GM12878 (cell line): ENCODE data around the gene HSPA12A. TPM values are rescaled to one million over a fixed set of nuclear protein-coding genes. Genes with fewer than 3 reads are reported as not detected.

Source experiments
- ATAC-seq: fragments of 200-7000 bp; cut with Tn5 transposase; 3 replicates; pipeline ENCODE4 v1.9.1; 2020; ENCODE audit warnings: mild to moderate bottlenecking, moderate library complexity
- BruUV-seq: library from RNA; stranded (reverse); fragments of 400-500 nt; replicated peaks from 2 replicates; lab custom pipeline; 2021; lab: Mats Ljungman, UMichigan
- CTCF ChIA-PET: fragments of 300-600 bp; sonication (Branson Sonifier 250); formaldehyde crosslinking; extraction: SDS; loops from one replicate; lab custom pipeline; 2021; ENCODE audit warnings: inconsistent platforms; lab: Yijun Ruan, JAX
- POLR2A ChIA-PET: fragments of 350-600 bp; formaldehyde crosslinking; extraction: SDS; loops from one replicate; lab custom pipeline; 2021; ENCODE audit warnings: inconsistent platforms; lab: Charles Lee
- RAD21 ChIA-PET: fragments of 300-600 bp; sonication (Branson Sonifier 250); formaldehyde crosslinking; loops from one replicate; lab custom pipeline; 2023; ENCODE audit warnings: antibody characterized with exemption; ENCODE audit not compliant: unreplicated experiment; lab: Charles Lee
- SMC1A ChIA-PET: fragments of 300-600 bp; sonication (Branson Sonifier 250); formaldehyde crosslinking; loops from one replicate; lab custom pipeline; 2023; ENCODE audit not compliant: unreplicated experiment, uncharacterized antibody; lab: Charles Lee
- DNase-seq: peaks from one replicate; pipeline ENCODE4 v3.0.0-alpha.2; 2011; ENCODE audit warnings: low read depth, low spot score
- FAIRE-seq: peaks from 3 replicates; lab custom pipeline; 2011; peaks lifted over from hg19 to GRCh38; lab: Jason Lieb, UNC
- H2AFZ ChIP-seq: 2 replicates; pipeline ENCODE4 v1.6.0; 2011; ENCODE audit warnings: low read depth, low read length, control low read depth; ENCODE audit not compliant: control insufficient read depth
- H3K27ac ChIP-seq: 2 replicates; pipeline ENCODE4 v1.5.1; 2011; ENCODE audit warnings: control low read depth; ENCODE audit not compliant: control insufficient read depth, insufficient read depth
- H3K27me3 ChIP-seq, 2 experiments: replicated peaks in 1 of 2; 2 replicates each; pipeline versions ENCODE4 v1.6.0 to v1.6.1; 2011; ENCODE audit warnings: low read length in 1 of 2; ENCODE audit not compliant: control insufficient read depth in 2 of 2, insufficient read depth in 2 of 2
- H3K36me3 ChIP-seq, 2 experiments: 2 replicates each; pipeline ENCODE4 v1.5.1; 2011; ENCODE audit warnings: low read length in 1 of 2; ENCODE audit not compliant: control insufficient read depth in 2 of 2, insufficient read depth in 2 of 2
- H3K4me1 ChIP-seq: 2 replicates; pipeline ENCODE4 v1.6.1; 2011; ENCODE audit warnings: mild to moderate bottlenecking, low read length, moderate library complexity, mixed read lengths; ENCODE audit not compliant: control insufficient read depth, insufficient read depth
- H3K4me2 ChIP-seq: 2 replicates; pipeline ENCODE4 v1.6.0; 2011; ENCODE audit warnings: control low read depth; ENCODE audit not compliant: control insufficient read depth, insufficient read depth
- H3K4me3 ChIP-seq: fragments of 200-600 bp; sonication (generic); 2 replicates; pipeline ENCODE4 v1.5.1; 2016
- H3K79me2 ChIP-seq: 2 replicates; pipeline ENCODE4 v1.6.0; 2011; ENCODE audit warnings: low read length; ENCODE audit not compliant: control insufficient read depth, insufficient read depth
- H3K9ac ChIP-seq: 2 replicates; pipeline ENCODE4 v1.8.0; 2011; ENCODE audit warnings: low read length, control low read depth, mixed read lengths; ENCODE audit not compliant: control insufficient read depth, insufficient read depth
- H3K9me3 ChIP-seq: replicated peaks from 3 replicates; pipeline ENCODE4 v1.5.1; 2011; ENCODE audit warnings: mild to moderate bottlenecking, low read length; ENCODE audit not compliant: control insufficient read depth, insufficient read depth
- H4K20me1 ChIP-seq: 2 replicates; pipeline ENCODE4 v1.6.0; 2011; ENCODE audit not compliant: control insufficient read depth, insufficient read depth
- BACH1 ChIP-seq: fragments of 450-650 bp; IDR thresholded peaks from 2 replicates; pipeline ENCODE4 v1.6.1; 2017; ENCODE audit warnings: mild to moderate bottlenecking, borderline replicate concordance
- CEBPB ChIP-seq, 2 experiments: fragments of 150-350 bp in 1 of 2; IDR thresholded peaks; 2 replicates each; pipeline ENCODE4 v1.6.1; 2012 to 2014; ENCODE audit warnings: low read depth in 2 of 2, low read length in 2 of 2, borderline replicate concordance in 1 of 2, inconsistent platforms in 1 of 2
- EGR1 ChIP-seq, 2 experiments: IDR thresholded peaks; 1 replicate in 1 of 2; 2 replicates in 1 of 2; pipeline ENCODE4 v1.6.1; 2011 to 2012; ENCODE audit warnings: low read depth in 2 of 2, low read length in 2 of 2, borderline replicate concordance in 1 of 2, mild to moderate bottlenecking in 1 of 2, moderate library complexity in 1 of 2
- EP300 ChIP-seq, 2 experiments: fragments of 150-350 bp in 1 of 2; IDR thresholded peaks; 2 replicates each; pipeline ENCODE4 v1.6.1; 2011 to 2012; ENCODE audit warnings: low read depth in 2 of 2, low read length in 2 of 2, borderline replicate concordance in 1 of 2, improper control_type of control experiment in 1 of 2, inconsistent platforms in 1 of 2; ENCODE audit not compliant: control insufficient read depth in 1 of 2
- HDAC2 ChIP-seq: fragments of 200-600 bp; sonication (generic); IDR thresholded peaks from 2 replicates; pipeline ENCODE4 v1.6.1; 2017
- KLF5 ChIP-seq: fragments of 450-650 bp; IDR thresholded peaks from 2 replicates; pipeline ENCODE4 v1.6.1; 2014; ENCODE audit warnings: mild to moderate bottlenecking; ENCODE audit not compliant: partially characterized antibody
- LARP7 ChIP-seq: fragments of 450-650 bp; IDR thresholded peaks from 2 replicates; pipeline ENCODE4 v1.6.1; 2017; ENCODE audit warnings: mild to moderate bottlenecking
- NFXL1 ChIP-seq: fragments of 450-650 bp; IDR thresholded peaks from 2 replicates; pipeline ENCODE4 v1.6.1; 2017; ENCODE audit warnings: antibody characterized with exemption, mild to moderate bottlenecking, borderline replicate concordance
- PAX8 ChIP-seq: fragments of 450-650 bp; IDR thresholded peaks from 2 replicates; pipeline ENCODE4 v1.6.1; 2017; ENCODE audit warnings: mild to moderate bottlenecking, moderate library complexity
- RAD21 ChIP-seq: IDR thresholded peaks from 2 replicates; pipeline ENCODE4 v1.6.1; 2011; ENCODE audit warnings: mild to moderate bottlenecking, low read depth, low read length, moderate library complexity; ENCODE audit not compliant: insufficient read depth
- SREBF1 ChIP-seq: IDR thresholded peaks from 2 replicates; pipeline ENCODE4 v1.6.1; 2012; ENCODE audit warnings: mild to moderate bottlenecking, low read length
- SREBF2 ChIP-seq: IDR thresholded peaks from 2 replicates; pipeline ENCODE4 v1.6.1; 2012; ENCODE audit warnings: mild to moderate bottlenecking, low read length
- YY1 ChIP-seq: IDR thresholded peaks from 2 replicates; pipeline ENCODE4 v1.6.1; 2011; ENCODE audit warnings: low read depth, mild to moderate bottlenecking, low read length
- ZNF24 ChIP-seq: fragments of 450-650 bp; IDR thresholded peaks from 2 replicates; pipeline ENCODE4 v1.6.1; 2017; ENCODE audit warnings: antibody characterized with exemption, mild to moderate bottlenecking
- ZNF622 ChIP-seq: fragments of 450-650 bp; IDR thresholded peaks from 2 replicates; pipeline ENCODE4 v1.6.1; 2017; ENCODE audit warnings: mild to moderate bottlenecking, inconsistent platforms
- WGBS: methylation state at CpG from one replicate; pipeline ENCODE4 v1.1.6; 2016; ENCODE audit warnings: low lambda C conversion rate; ENCODE audit not compliant: insufficient replicate concordance, insufficient coverage; ENCODE audit errors: missing lambda C conversion rate; 5-methylcytosine and 5-hydroxymethylcytosine counted together
- in situ Hi-C: fragments of 300-500 bp; cut with MboI; formaldehyde crosslinking; loops from 9 replicates; pipeline ENCODE4 v1.14.3; 2018; ENCODE audit warnings: mixed read lengths
- intact Hi-C: fragments of 100-400 bp; cut with micrococcal nuclease; formaldehyde crosslinking; loops from one replicate; pipeline ENCODE4 v1.14.2; 2022; ENCODE audit not compliant: unreplicated experiment
- polyA plus RNA-seq, 11 experiments: library from polyadenylated mRNA; depleted of rRNA in 4 of 11; unstranded in 6 of 11; stranded (reverse) in 5 of 11; fragments of >200 nt; fragmentation: Nextera tagmentation in 4 of 11; fragmentation: Illumina TruSeq in 1 of 11; extraction: Ambion mirVana in 4 of 11; extraction: Trizol in 1 of 11; gene quantifications; 1 replicate in 1 of 11; 2 replicates in 10 of 11; pipeline versions ENCODE4 v1.2.1 to v1.2.3, GENCODE V29; 2011 to 2016; ENCODE audit warnings: inconsistent platforms in 2 of 11, missing spikeins in 2 of 11, low read depth in 1 of 11
- total RNA-seq, 4 experiments: library from RNA; depleted of rRNA in 3 of 4; stranded (reverse); fragments of >200 nt in 3 of 4; fragmentation: Illumina TruSeq in 1 of 4; extraction: Trizol in 1 of 4; gene quantifications; 2 replicates each; pipeline versions ENCODE4 v1.2.1 to v1.2.3, GENCODE V29; 2013 to 2021
- TF ChIP-seq, protein P1 (sequence below): fragments of 450-650 bp; IDR thresholded peaks from 2 replicates; pipeline ENCODE4 v1.6.1; 2017; ENCODE audit warnings: mild to moderate bottlenecking
- TF ChIP-seq, protein P2 (sequence below): fragments of 150-350 bp; IDR thresholded peaks from 2 replicates; pipeline ENCODE4 v1.6.1; 2016; ENCODE audit warnings: low read depth, low read length

Gene HSPA12A
- total and polyA plus RNA-seq, 10 of the 15 experiments (the other 5 are each of a cell fraction or from before 2014, with no cell fraction given), result 0.90 to 20.2 (median 2.8) TPM

DNA sequence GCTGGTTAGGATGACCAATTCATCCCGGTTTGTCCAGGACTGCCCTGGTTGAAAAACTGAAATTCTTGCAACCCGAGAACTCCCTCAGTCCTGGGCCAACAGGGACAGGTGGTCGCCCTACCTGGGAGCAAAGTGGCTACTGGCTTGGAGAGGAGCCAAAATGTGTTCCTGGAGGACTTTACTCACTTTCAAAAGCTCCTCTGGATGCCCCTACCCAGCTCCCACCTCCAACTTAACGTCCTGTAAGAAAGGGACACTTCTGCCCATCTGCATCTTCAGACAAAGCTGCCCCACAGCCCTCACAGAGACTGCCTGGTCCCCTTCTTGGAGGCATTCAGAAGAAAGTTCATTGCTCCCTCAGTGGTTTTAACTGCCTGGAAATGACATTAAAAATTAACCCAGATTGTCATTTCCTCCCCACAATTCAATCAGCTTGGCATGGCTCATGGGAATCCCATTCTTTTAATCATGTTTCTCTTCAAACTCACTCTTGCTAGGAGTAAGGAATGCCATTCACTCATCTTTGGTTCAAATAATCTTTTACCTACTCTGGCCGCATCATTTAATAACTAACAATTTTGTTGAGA is 24.0 kb upstream of the HSPA12A start:
- in situ Hi-C loops, result no loop called here
- H2AFZ ChIP-seq, result no peak overlapping the region
- no peaks in the 10 kb centered on the region for H3K36me3 ChIP-seq
- no peaks in the 10 kb centered on the region for H3K9me3 ChIP-seq
- H3K27me3 ChIP-seq, result no peaks in the 10 kb centered on the region; a peak in 1 of 4 replicates
- DNase-seq (no peak), FAIRE-seq (no peak), ATAC-seq (no peak)
- ChIA-PET CTCF (interaction anchor here (0.6 to 1.6 kb wide), 4 partner anchors 12 to 210 kb away, joined by 3 to 7 read pairs (median 4); no protein-coding TSS in a partner anchor), POLR2A (no interaction called here), SMC1A (no interaction called here), RAD21 (no interaction called here)
- no TSS peak for BruUV-seq
- H3K4me1 ChIP-seq, result no peaks in the 10 kb centered on the region
- WGBS, result 16% methylated on average over 5 of the region's 5 CpGs
- TF ChIP-seq, protein P1, sequence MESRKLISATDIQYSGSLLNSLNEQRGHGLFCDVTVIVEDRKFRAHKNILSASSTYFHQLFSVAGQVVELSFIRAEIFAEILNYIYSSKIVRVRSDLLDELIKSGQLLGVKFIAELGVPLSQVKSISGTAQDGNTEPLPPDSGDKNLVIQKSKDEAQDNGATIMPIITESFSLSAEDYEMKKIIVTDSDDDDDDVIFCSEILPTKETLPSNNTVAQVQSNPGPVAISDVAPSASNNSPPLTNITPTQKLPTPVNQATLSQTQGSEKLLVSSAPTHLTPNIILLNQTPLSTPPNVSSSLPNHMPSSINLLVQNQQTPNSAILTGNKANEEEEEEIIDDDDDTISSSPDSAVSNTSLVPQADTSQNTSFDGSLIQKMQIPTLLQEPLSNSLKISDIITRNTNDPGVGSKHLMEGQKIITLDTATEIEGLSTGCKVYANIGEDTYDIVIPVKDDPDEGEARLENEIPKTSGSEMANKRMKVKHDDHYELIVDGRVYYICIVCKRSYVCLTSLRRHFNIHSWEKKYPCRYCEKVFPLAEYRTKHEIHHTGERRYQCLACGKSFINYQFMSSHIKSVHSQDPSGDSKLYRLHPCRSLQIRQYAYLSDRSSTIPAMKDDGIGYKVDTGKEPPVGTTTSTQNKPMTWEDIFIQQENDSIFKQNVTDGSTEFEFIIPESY, result no peak
- TF ChIP-seq ZNF24 (no peak), SREBF1 (no peak), YY1 (no peak), SREBF2 (no peak), KLF5 (no peak), PAX8 (no peak), LARP7 (no peak), HDAC2 (no peak), EGR1 (IDR thresholded peaks at IDR 0.05; ENCODE audit: borderline replicate concordance in 1 of 2, low read depth in 2 of 2, low read length in 2 of 2) (no peak), BACH1 (no peak), NFXL1 (no peak), ZNF622 (no peak), CEBPB (IDR thresholded peaks at IDR 0.05; ENCODE audit: borderline replicate concordance in 1 of 2, low read depth in 2 of 2, low read length in 2 of 2) (no peak), EP300 (IDR thresholded peaks at IDR 0.05; ENCODE audit: borderline replicate concordance in 1 of 2, control insufficient read depth in 1 of 2, low read depth in 2 of 2, low read length in 2 of 2) (no peak), RAD21 (no peak)
- TF ChIP-seq, protein P2, sequence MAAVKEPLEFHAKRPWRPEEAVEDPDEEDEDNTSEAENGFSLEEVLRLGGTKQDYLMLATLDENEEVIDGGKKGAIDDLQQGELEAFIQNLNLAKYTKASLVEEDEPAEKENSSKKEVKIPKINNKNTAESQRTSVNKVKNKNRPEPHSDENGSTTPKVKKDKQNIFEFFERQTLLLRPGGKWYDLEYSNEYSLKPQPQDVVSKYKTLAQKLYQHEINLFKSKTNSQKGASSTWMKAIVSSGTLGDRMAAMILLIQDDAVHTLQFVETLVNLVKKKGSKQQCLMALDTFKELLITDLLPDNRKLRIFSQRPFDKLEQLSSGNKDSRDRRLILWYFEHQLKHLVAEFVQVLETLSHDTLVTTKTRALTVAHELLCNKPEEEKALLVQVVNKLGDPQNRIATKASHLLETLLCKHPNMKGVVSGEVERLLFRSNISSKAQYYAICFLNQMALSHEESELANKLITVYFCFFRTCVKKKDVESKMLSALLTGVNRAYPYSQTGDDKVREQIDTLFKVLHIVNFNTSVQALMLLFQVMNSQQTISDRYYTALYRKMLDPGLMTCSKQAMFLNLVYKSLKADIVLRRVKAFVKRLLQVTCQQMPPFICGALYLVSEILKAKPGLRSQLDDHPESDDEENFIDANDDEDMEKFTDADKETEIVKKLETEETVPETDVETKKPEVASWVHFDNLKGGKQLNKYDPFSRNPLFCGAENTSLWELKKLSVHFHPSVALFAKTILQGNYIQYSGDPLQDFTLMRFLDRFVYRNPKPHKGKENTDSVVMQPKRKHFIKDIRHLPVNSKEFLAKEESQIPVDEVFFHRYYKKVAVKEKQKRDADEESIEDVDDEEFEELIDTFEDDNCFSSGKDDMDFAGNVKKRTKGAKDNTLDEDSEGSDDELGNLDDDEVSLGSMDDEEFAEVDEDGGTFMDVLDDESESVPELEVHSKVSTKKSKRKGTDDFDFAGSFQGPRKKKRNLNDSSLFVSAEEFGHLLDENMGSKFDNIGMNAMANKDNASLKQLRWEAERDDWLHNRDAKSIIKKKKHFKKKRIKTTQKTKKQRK, result no peak
- no peaks in the 10 kb centered on the region; the same call in 1 of the 2 replicates for H4K20me1 ChIP-seq
- no peak overlapping the region for H3K9ac ChIP-seq
- no peaks in the 10 kb centered on the region for H3K79me2 ChIP-seq
- intact Hi-C loops, result no loop called here
- no peak overlapping the region for H3K27ac ChIP-seq
- no peak overlapping the region for H3K4me2 ChIP-seq
- H3K4me3 ChIP-seq, result no peak overlapping the region
